PC-3 (cell line): ENCODE results near the gene HES2.
"Not testable (repeated sequence)": the region's sequence is repeated elsewhere in the genome, so short reads cannot be mapped to it uniquely, and the experiment has no call there.

Experiments used
- EZH2 ChIP-seq: fragments of 300-600 bp; sonication (generic); IDR thresholded peaks from one replicate; pipeline ENCODE4 v1.6.1; 2017; ENCODE audit warnings: antibody characterized with exemption, mild to moderate bottlenecking, low read length; ENCODE audit not compliant: unreplicated experiment
- TF ChIP-seq, protein P1 (sequence below): fragments of 300-600 bp; sonication (generic); conservative IDR thresholded peaks from 2 replicates; pipeline ENCODE4 v1.5.1; 2017; ENCODE audit warnings: antibody characterized with exemption, low read depth, mild to moderate bottlenecking, low read length

- TF ChIP-seq, protein P1, sequence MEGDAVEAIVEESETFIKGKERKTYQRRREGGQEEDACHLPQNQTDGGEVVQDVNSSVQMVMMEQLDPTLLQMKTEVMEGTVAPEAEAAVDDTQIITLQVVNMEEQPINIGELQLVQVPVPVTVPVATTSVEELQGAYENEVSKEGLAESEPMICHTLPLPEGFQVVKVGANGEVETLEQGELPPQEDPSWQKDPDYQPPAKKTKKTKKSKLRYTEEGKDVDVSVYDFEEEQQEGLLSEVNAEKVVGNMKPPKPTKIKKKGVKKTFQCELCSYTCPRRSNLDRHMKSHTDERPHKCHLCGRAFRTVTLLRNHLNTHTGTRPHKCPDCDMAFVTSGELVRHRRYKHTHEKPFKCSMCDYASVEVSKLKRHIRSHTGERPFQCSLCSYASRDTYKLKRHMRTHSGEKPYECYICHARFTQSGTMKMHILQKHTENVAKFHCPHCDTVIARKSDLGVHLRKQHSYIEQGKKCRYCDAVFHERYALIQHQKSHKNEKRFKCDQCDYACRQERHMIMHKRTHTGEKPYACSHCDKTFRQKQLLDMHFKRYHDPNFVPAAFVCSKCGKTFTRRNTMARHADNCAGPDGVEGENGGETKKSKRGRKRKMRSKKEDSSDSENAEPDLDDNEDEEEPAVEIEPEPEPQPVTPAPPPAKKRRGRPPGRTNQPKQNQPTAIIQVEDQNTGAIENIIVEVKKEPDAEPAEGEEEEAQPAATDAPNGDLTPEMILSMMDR: not testable (repeated sequence)
- not testable (repeated sequence) for TF ChIP-seq EZH2
Observed at GRCh38 chr1:6450486-6450885, 30.8 kb upstream of the HES2 start.
